ENCODE measurements around the gene PPM1E. TPM values are rescaled to one million over a fixed set of nuclear protein-coding genes. Genes with fewer than 3 reads are reported as not detected.

PPM1E gene
- total and polyA plus RNA-seq, 11 donors: 0.20 to 4.0 (median 0.50) TPM

DNA sequence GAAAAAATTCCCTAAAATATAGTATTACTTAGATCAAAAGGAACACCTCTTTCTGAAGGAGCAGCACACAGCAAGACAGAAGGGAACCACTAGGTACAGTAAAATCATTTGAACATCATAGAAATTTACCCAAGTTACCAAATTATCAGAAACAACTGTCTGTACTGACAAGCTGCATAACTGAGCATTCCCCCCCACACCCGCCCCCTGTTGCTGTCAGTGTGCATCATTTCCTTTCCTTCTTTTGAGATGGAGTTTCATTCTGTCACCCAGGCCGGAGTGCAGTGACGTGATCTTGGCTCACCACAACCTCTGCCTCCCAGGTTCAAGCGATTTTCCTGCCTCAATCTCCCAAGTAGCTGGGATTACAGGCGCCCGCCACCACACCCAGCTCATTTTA is 230.3 kb downstream of the PPM1E start:
- no peaks in the 10 kb centered on the region for H3K36me3 ChIP-seq

DNA sequence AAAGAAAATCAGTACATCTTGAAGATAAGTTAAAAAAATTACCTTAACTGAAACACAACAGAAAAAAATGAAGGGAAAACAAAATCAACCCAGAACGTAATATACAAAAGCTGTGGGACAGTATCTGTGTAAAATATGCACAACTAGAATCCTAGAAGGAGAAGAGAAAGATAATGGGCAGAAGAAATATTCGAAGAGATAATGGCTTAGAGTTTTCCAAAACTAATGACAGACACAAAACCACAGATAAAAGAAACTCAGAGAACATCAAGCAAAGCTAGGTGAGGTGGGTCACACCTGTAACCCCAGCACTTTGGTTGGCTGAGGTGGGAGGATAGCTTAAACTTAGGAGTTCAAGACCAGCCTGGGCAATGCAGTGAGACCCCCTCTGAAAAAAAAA is 234.0 kb downstream of the PPM1E start:
- TF ChIP-seq, protein P1, sequence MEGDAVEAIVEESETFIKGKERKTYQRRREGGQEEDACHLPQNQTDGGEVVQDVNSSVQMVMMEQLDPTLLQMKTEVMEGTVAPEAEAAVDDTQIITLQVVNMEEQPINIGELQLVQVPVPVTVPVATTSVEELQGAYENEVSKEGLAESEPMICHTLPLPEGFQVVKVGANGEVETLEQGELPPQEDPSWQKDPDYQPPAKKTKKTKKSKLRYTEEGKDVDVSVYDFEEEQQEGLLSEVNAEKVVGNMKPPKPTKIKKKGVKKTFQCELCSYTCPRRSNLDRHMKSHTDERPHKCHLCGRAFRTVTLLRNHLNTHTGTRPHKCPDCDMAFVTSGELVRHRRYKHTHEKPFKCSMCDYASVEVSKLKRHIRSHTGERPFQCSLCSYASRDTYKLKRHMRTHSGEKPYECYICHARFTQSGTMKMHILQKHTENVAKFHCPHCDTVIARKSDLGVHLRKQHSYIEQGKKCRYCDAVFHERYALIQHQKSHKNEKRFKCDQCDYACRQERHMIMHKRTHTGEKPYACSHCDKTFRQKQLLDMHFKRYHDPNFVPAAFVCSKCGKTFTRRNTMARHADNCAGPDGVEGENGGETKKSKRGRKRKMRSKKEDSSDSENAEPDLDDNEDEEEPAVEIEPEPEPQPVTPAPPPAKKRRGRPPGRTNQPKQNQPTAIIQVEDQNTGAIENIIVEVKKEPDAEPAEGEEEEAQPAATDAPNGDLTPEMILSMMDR (IDR thresholded peaks at IDR 0.05): no peak
- TF ChIP-seq POLR2A (IDR thresholded peaks at IDR 0.05): no peak
- 49 to 92% (median 73%) methylated on average over 2 of the region's 2 CpGs for WGBS, 4 donors
- intact Hi-C loops (cut with DNase I): no loop called here
- Histone ChIP-seq H3K4me1 (peaks cover 0 to 11% (median 0%) of the 10 kb centered on the region in 12 donors), H3K27ac (no peak overlapping the region), H3K36me3 (peaks cover 0 to 5% (median 0%) of the 10 kb centered on the region in 9 donors), H3K9me3 (no peaks in the 10 kb centered on the region), H3K4me3 (no peak overlapping the region), H3K27me3 (no peaks in the 10 kb centered on the region)
- ATAC-seq: no peak
- no peak for DNase-seq

More for the DNA sequence above, 230.3 kb downstream of the PPM1E start:
- no peaks in the 10 kb centered on the region for H3K9me3 ChIP-seq
- intact Hi-C loops (cut with DNase I): no loop called here
- WGBS, 4 donors: 84 to 91% (median 88%) methylated on average over 6 of the region's 6 CpGs
- no peaks in the 10 kb centered on the region for H3K27me3 ChIP-seq
- TF ChIP-seq, protein P1 (IDR thresholded peaks at IDR 0.05): no peak
- TF ChIP-seq POLR2A (IDR thresholded peaks at IDR 0.05): no peak
- H3K4me1 ChIP-seq: no peaks in the 10 kb centered on the region
- no peak overlapping the region for H3K27ac ChIP-seq
- ATAC-seq: no peak
- no peak overlapping the region for H3K4me3 ChIP-seq
- no peak for DNase-seq

DNA sequence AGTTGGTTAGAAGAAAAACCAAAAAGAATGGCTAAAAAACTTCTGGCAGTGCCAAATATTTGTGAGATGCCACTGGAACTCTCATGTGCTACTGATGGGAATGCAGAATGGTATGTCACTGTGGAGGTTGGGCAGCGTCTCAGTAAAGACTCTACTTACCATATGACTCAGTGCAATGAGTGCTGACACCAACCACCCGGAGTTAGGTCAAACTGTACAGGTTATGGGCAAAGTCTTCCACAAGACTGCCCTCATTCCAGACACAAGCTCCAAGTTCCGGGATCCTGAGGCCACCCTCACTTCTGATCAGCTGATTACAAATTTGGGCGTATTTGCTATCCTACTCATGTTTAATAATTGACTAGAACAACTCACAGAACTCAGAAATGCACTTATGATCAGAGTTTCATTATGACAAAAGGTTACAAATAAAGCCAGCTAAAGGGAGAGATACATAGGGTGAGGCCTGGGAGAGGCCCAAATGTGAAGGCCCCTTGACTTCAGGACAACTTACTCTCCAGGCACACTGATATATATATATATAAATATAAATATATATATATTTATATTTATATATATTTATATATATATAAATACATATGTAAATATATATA is 236.2 kb downstream of the PPM1E start:
- WGBS, 4 donors: 69 to 82% (median 81%) methylated on average over 4 of the region's 4 CpGs
- H3K27me3 ChIP-seq: no peaks in the 10 kb centered on the region
- peaks cover 0 to 9% (median 0%) of the 10 kb centered on the region in 9 donors for H3K36me3 ChIP-seq
- H3K4me3 ChIP-seq: no peak overlapping the region
- intact Hi-C loops (cut with DNase I): no loop called here
- peak in 2 of 4 donors; percentile 32 to 55 for ATAC-seq
- peaks cover 0 to 14% (median 0%) of the 10 kb centered on the region in 12 donors for H3K4me1 ChIP-seq
- no peak for DNase-seq
- TF ChIP-seq POLR2A (IDR thresholded peaks at IDR 0.05): no peak
- TF ChIP-seq, protein P1 (IDR thresholded peaks at IDR 0.05): no peak
- no peaks in the 10 kb centered on the region for H3K9me3 ChIP-seq
- no peak overlapping the region for H3K27ac ChIP-seq

DNA sequence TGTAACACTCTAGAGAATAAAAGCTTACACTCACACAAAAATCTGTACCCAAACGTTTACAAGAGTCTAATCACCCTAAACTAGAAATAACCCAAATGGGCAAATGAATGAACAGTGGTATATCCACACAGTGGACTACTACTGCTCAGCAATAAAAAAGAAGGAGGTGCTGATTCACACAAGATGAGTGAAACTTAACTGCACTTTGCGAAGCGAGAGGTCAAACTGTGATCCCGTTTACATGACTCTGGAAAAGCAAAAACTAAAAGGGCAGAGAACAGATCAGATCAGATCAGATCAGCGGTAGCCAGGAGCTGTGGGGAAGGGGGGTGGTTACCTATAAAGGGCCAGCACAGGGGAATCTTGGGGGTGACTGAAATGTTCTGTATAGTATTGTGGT is 237.7 kb downstream of the PPM1E start:
- DNase-seq (no peak), ATAC-seq (no peak)
- WGBS, 4 donors: 82 to 88% (median 86%) methylated on average over 5 of the region's 5 CpGs
- peak overlapping the region in 2 of 12 donors; percentile 8 to 59 for H3K27ac ChIP-seq
- TF ChIP-seq, protein P1 (IDR thresholded peaks at IDR 0.05): no peak
- intact Hi-C loops (cut with DNase I): no loop called here
- H3K4me3 ChIP-seq: no peak overlapping the region
- peaks cover 0 to 21% (median 9%) of the 10 kb centered on the region in 9 donors for H3K36me3 ChIP-seq
- no peaks in the 10 kb centered on the region for H3K9me3 ChIP-seq
- H3K4me1 ChIP-seq: peaks cover 0 to 14% (median 0%) of the 10 kb centered on the region in 12 donors
- no peaks in the 10 kb centered on the region for H3K27me3 ChIP-seq

All from heart left ventricle (tissue), 16 donors.